AG09309 (cell line): Measurements from ENCODE around the gene COL23A1.

Source experiments
- DNase-seq: peaks from one replicate; pipeline ENCODE4 v3.0.0-alpha.2; 2010; ENCODE audit warnings: low read depth
- H3K4me3 ChIP-seq: 2 replicates; pipeline ENCODE4 v1.5.1; 2011; ENCODE audit warnings: mild to moderate bottlenecking, low read depth, low read length, moderate library complexity; ENCODE audit not compliant: control insufficient read depth
- TF ChIP-seq, protein P1 (sequence below): IDR thresholded peaks from 2 replicates; pipeline ENCODE4 v1.5.1; 2011; ENCODE audit warnings: mild to moderate bottlenecking, low read depth, low read length, inconsistent platforms; ENCODE audit not compliant: insufficient read depth, control insufficient read depth; ENCODE audit errors: missing control alignments

COL23A1 gene

DNA sequence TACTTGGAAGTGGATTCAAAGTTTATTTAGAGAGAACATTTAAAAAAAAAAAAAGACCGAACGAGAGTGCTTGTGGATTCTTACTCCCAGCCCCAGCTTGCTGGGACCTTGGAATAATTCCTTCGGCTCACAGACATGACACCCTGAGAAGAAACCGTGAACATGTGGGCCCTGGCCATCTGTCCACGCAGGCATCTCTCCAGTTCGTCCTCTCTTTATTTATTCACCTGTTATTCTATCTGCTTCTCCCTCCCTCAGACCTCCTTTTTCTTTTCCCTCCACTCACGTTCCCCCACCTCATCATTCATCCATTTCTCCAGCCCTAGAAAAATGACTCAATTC is 263.8 kb downstream of the COL23A1 start:
- no peak for DNase-seq
- H3K4me3 ChIP-seq = no peak overlapping the region
- TF ChIP-seq, protein P1, sequence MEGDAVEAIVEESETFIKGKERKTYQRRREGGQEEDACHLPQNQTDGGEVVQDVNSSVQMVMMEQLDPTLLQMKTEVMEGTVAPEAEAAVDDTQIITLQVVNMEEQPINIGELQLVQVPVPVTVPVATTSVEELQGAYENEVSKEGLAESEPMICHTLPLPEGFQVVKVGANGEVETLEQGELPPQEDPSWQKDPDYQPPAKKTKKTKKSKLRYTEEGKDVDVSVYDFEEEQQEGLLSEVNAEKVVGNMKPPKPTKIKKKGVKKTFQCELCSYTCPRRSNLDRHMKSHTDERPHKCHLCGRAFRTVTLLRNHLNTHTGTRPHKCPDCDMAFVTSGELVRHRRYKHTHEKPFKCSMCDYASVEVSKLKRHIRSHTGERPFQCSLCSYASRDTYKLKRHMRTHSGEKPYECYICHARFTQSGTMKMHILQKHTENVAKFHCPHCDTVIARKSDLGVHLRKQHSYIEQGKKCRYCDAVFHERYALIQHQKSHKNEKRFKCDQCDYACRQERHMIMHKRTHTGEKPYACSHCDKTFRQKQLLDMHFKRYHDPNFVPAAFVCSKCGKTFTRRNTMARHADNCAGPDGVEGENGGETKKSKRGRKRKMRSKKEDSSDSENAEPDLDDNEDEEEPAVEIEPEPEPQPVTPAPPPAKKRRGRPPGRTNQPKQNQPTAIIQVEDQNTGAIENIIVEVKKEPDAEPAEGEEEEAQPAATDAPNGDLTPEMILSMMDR = no peak

DNA sequence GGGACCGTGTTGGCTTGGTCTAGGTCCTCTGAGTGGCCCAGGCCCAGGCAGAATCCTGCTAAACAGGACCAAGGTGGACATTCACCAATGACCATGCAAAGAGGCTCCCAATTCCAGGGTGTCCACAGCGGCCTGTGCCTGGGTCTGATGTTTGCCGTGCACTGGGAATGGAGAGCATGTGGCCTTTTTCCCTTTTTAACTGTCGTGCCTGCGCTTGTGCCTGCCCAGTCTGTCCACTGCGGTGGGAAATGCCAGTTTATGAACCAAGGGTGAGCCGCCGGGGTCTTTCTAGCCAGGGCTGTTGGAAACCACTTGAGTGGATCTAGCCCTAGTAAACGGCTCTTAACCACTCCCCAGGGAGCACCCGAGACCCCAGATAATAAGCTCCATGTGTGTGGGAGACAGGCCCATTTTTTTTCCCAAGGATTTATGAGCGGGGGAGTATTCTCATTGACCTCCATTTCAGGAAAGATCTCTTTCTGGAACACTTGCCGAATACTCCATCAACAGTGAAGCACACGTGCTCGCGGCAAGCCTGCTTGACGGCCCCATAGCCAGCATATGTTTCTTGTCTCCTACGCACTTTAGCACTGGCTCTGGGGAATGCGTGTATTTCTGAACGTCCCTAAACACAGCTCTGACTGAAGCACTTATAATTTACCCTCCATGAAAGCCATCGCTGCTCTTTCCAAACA is 264.4 kb downstream of the COL23A1 start:
- no peak overlapping the region for H3K4me3 ChIP-seq
- TF ChIP-seq, protein P1 = no peak
- no peak for DNase-seq

DNA sequence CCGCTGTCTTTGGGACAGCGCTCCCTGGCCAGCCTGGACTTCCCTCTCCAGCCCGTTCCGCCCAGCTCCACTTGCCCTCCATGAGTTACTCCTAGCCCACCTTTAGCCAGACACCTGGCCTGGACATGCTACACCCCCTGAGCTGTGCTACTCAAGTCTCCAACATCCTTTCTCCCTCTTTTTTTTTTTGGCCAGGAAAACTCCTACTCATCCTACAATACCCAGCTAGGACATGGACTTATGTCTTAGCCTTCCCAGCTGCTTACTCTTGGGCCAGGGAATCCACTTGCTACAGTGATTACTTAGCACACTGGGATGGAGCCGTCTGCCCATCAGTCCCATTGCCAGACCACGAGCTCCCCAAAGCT is 264.9 kb downstream of the COL23A1 start:
- DNase-seq = no peak
- no peak overlapping the region for H3K4me3 ChIP-seq
- TF ChIP-seq, protein P1 = no peak

DNA sequence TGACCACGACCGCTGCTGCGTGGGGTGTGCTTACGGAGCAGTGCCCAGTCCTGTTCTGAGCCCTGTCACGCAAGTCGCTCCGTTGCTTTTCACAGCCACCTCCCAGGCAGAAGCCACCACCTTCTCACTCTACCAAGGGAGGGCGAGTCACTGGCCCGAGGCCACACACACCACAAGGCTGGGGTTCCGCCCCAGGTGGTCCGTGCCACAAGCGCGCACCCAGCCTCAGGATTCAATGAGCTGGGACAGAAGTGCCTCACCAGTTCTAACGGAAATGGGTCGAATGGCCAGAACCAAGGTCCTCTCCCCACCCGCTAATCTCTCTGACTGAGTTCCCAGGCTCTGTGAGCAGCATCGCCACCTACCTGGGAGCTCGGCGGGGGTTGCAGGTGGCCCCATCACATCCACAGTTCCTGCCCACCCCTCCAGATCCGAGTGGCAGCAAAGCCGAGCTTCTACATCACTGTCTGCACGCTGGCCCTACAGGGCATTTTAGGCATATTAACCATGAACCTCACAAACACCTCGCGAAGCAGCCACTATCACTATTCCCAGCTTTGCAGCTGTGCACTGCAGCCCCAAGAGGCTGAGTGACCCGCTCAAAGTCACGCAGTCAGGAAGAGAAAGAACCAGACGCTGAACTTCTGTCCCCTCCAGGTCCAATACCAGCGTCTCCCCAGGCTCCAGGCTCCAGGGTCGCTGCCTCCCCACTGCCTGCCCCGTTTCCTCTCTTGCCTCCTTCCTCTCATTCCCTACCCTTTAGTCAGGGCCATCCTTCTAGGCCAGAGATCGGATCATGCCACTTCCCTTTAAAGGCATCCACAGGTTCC is 265.5 kb downstream of the COL23A1 start:
- TF ChIP-seq, protein P1 = no peak
- no peak for DNase-seq
- no peak overlapping the region for H3K4me3 ChIP-seq

DNA sequence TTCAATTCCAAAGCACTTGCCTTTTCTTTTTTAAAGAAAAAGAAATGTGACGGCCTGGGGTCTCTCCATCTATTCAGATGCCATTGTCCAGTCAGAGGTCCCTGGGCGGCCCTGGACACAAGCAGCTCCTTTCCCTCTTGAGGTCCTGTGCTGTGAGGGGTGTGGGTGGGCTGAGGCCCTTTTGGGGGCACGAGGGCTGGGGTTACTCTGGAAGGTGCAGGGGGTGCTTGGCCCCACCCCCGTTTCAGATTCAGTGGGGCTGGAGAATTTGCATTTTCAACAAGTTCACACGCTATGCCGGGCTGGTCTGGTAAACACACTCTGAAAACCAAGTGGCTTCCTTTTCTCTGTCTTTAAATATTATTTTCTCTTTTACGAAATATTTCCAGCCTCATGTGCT is 266.2 kb downstream of the COL23A1 start:
- DNase-seq = no peak
- TF ChIP-seq, protein P1 = no peak
- H3K4me3 ChIP-seq = no peak overlapping the region

DNA sequence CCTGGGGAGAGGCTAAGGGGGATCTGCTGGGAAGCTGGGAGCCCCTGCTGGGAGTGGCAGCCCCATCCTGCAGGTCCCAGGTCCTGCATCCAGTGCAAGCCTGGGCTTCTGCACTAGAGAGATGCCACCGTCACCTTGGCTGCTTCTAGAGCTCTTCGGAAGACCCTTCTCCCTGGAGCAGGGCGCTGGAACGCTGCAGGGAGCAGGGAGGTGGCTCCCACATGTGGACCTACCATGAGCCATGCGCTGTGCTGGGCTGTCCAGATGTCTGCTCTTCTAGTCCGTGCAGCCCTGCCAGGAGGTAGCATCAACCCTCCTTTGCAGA is 266.7 kb downstream of the COL23A1 start:
- H3K4me3 ChIP-seq = no peak overlapping the region
- TF ChIP-seq, protein P1 = no peak
- DNase-seq = no peak
